ENCODE results near the gene PITPNC1.

Gene PITPNC1

GRCh38 chr17:67435786-67436185, 58.7 kb downstream of the PITPNC1 start:
- Histone ChIP-seq H3K9ac (ENCODE audit: low read length) (no peak overlapping the region), H3F3A (ENCODE audit: insufficient read depth, low read length) (no peaks in the 10 kb centered on the region), H3K79me2 (ENCODE audit: insufficient read depth, low read length) (no peaks in the 10 kb centered on the region), H3K27me3 (ENCODE audit: insufficient read depth, low read length) (no peaks in the 10 kb centered on the region), H3K9me2 (ENCODE audit: low read depth, low read length) (no peaks in the 10 kb centered on the region), H3K27ac (ENCODE audit: low read depth, low read length, poor library complexity, severe bottlenecking) (no peak overlapping the region), H3K9me3 (ENCODE audit: low read length) (no peaks in the 10 kb centered on the region), H2AFZ (ENCODE audit: low read length) (no peak overlapping the region), H3K36me3 (ENCODE audit: insufficient read depth, low read length) (no peaks in the 10 kb centered on the region; the same call in 1 of the 2 replicates), H3K4me1 (ENCODE audit: insufficient read depth, low read length, severe bottlenecking) (peaks cover 3% of the 10 kb centered on the region), H4K20me1 (ENCODE audit: insufficient read depth, low read length) (peaks cover 2% of the 10 kb centered on the region; the same call in 1 of the 2 replicates), H3K4me2 (ENCODE audit: low read length) (no peak overlapping the region), H3K4me3 (ENCODE audit: low read depth, low read length, poor library complexity, severe bottlenecking) (no peak overlapping the region)
- TF ChIP-seq EZH2 (IDR thresholded peaks at IDR 0.05; ENCODE audit: borderline replicate concordance, low read length) = no peak
- TF ChIP-seq, protein P1, sequence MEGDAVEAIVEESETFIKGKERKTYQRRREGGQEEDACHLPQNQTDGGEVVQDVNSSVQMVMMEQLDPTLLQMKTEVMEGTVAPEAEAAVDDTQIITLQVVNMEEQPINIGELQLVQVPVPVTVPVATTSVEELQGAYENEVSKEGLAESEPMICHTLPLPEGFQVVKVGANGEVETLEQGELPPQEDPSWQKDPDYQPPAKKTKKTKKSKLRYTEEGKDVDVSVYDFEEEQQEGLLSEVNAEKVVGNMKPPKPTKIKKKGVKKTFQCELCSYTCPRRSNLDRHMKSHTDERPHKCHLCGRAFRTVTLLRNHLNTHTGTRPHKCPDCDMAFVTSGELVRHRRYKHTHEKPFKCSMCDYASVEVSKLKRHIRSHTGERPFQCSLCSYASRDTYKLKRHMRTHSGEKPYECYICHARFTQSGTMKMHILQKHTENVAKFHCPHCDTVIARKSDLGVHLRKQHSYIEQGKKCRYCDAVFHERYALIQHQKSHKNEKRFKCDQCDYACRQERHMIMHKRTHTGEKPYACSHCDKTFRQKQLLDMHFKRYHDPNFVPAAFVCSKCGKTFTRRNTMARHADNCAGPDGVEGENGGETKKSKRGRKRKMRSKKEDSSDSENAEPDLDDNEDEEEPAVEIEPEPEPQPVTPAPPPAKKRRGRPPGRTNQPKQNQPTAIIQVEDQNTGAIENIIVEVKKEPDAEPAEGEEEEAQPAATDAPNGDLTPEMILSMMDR (IDR thresholded peaks at IDR 0.05; ENCODE audit: low read length) = no peak

- Histone ChIP-seq H3K27ac (ENCODE audit: low read depth, low read length, poor library complexity, severe bottlenecking) (no peak overlapping the region), H2AFZ (ENCODE audit: low read length) (no peak overlapping the region), H3K4me3 (ENCODE audit: low read depth, low read length, poor library complexity, severe bottlenecking) (no peak overlapping the region), H3K9me3 (ENCODE audit: low read length) (no peaks in the 10 kb centered on the region), H3K4me1 (ENCODE audit: insufficient read depth, low read length, severe bottlenecking) (peaks cover 8% of the 10 kb centered on the region), H3K27me3 (ENCODE audit: insufficient read depth, low read length) (no peaks in the 10 kb centered on the region), H3K4me2 (ENCODE audit: low read length) (no peak overlapping the region), H3K36me3 (ENCODE audit: insufficient read depth, low read length) (no peaks in the 10 kb centered on the region; the same call in 1 of the 2 replicates), H3K9ac (ENCODE audit: low read length) (no peak overlapping the region), H3K9me2 (ENCODE audit: low read depth, low read length) (no peaks in the 10 kb centered on the region), H3F3A (ENCODE audit: insufficient read depth, low read length) (no peaks in the 10 kb centered on the region), H3K79me2 (ENCODE audit: insufficient read depth, low read length) (no peaks in the 10 kb centered on the region), H4K20me1 (ENCODE audit: insufficient read depth, low read length) (peaks cover 2% of the 10 kb centered on the region; the same call in 1 of the 2 replicates)
- TF ChIP-seq, protein P1 (IDR thresholded peaks at IDR 0.05; ENCODE audit: low read length) = no peak
Measured at GRCh38 chr17:67436233-67436632, 59.2 kb downstream of the PITPNC1 start.

DNA sequence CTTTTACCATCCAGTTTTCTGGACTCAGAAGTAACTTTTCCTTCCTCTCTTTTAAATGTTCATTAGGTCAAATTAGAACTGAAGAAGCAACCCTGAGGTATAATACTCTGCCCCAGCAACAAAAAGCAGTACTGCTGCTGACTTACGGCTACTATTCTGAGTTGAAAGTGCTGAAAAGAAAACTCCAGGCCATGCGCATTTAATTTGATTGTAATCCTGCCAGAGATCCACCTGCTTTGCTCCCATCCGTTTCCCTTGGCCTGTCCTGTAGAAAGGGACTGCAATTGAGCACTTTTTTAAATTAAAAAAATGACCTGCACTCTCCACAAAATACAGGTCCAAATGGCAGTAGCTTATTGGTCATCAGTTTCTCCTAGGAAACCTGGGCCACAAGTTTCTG, 61.6 kb downstream of the PITPNC1 start:
- H3K9me3 ChIP-seq (ENCODE audit: low read length) = no peaks in the 10 kb centered on the region
- no peak overlapping the region for H3K4me2 ChIP-seq (ENCODE audit: low read length)
- no peaks in the 10 kb centered on the region for H3K79me2 ChIP-seq (ENCODE audit: insufficient read depth, low read length)
- no peaks in the 10 kb centered on the region for H3K36me3 ChIP-seq (ENCODE audit: insufficient read depth, low read length)
- H3K27me3 ChIP-seq (ENCODE audit: insufficient read depth, low read length) = no peaks in the 10 kb centered on the region
- H2AFZ ChIP-seq (ENCODE audit: low read length) = no peak overlapping the region
- TF ChIP-seq EZH2 (IDR thresholded peaks at IDR 0.05; ENCODE audit: borderline replicate concordance, low read length) = no peak
- H3K4me3 ChIP-seq (ENCODE audit: low read depth, low read length, poor library complexity, severe bottlenecking) = no peak overlapping the region
- H3K27ac ChIP-seq (ENCODE audit: low read depth, low read length, poor library complexity, severe bottlenecking) = no peak overlapping the region
- H3K4me1 ChIP-seq (ENCODE audit: insufficient read depth, low read length, severe bottlenecking) = peaks cover 12% of the 10 kb centered on the region
- H3K9ac ChIP-seq (ENCODE audit: low read length) = no peak overlapping the region
- no peaks in the 10 kb centered on the region for H3K9me2 ChIP-seq (ENCODE audit: low read depth, low read length)
- no peaks in the 10 kb centered on the region for H4K20me1 ChIP-seq (ENCODE audit: insufficient read depth, low read length)
- H3F3A ChIP-seq (ENCODE audit: insufficient read depth, low read length) = no peaks in the 10 kb centered on the region

DNA sequence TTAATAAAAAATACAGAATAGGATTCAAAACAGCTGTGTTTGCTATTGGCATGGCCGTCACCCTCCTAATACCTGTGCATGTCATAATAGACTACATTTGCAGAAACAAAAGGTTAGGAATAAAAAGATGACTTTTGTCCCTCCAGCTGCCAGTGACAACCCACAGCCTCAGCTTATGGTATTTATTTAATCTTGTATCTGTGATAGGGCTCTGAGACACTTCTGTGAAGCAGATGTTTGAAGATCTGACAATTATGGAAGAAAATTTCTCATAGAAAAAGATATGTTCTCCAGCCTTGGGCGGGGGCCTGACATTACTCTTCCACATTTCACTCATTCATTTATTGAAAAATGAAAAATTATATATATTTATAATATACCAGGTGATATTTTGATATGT, 62.2 kb downstream of the PITPNC1 start:
- H3K4me2 ChIP-seq (ENCODE audit: low read length) = no peak overlapping the region
- H3K36me3 ChIP-seq (ENCODE audit: insufficient read depth, low read length) = no peaks in the 10 kb centered on the region
- H3F3A ChIP-seq (ENCODE audit: insufficient read depth, low read length) = no peaks in the 10 kb centered on the region
- TF ChIP-seq, protein P1 (IDR thresholded peaks at IDR 0.05; ENCODE audit: low read length) = no peak
- TF ChIP-seq EZH2 (IDR thresholded peaks at IDR 0.05; ENCODE audit: borderline replicate concordance, low read length) = no peak
- peaks cover 12% of the 10 kb centered on the region for H3K4me1 ChIP-seq (ENCODE audit: insufficient read depth, low read length, severe bottlenecking)
- H4K20me1 ChIP-seq (ENCODE audit: insufficient read depth, low read length) = no peaks in the 10 kb centered on the region
- H3K27me3 ChIP-seq (ENCODE audit: insufficient read depth, low read length) = no peaks in the 10 kb centered on the region
- H3K79me2 ChIP-seq (ENCODE audit: insufficient read depth, low read length) = no peaks in the 10 kb centered on the region
- H3K27ac ChIP-seq (ENCODE audit: low read depth, low read length, poor library complexity, severe bottlenecking) = no peak overlapping the region
- no peak overlapping the region for H3K4me3 ChIP-seq (ENCODE audit: low read depth, low read length, poor library complexity, severe bottlenecking)
- H3K9me2 ChIP-seq (ENCODE audit: low read depth, low read length) = no peaks in the 10 kb centered on the region
- no peak overlapping the region for H3K9ac ChIP-seq (ENCODE audit: low read length)
- no peaks in the 10 kb centered on the region for H3K9me3 ChIP-seq (ENCODE audit: low read length)
- H2AFZ ChIP-seq (ENCODE audit: low read length) = no peak overlapping the region

Data from OCI-LY1 (cell line).